Measurements from ENCODE around the gene ILK.
A peak's percentile ranks its signal among the peaks of the same experiment; 100 is the strongest.

ILK gene

GRCh38 chr11:6602096-6602940 is 1.3 kb upstream of the ILK start:
- peak overlapping the region; percentile 99 for H3K27ac ChIP-seq (ENCODE audit: low read depth, low read length)
- H3K27me3 ChIP-seq (ENCODE audit: control insufficient read depth, insufficient read depth, low read length) = no peaks in the 10 kb centered on the region
- H3K4me3 ChIP-seq (ENCODE audit: low read length) = peak overlapping the region; percentile 73
- peaks cover 31% of the 10 kb centered on the region for H3K36me3 ChIP-seq (ENCODE audit: control insufficient read depth, insufficient read depth, low read length)
- peaks cover 27% of the 10 kb centered on the region for H3K4me1 ChIP-seq (ENCODE audit: control insufficient read depth, insufficient read depth, low read length)
- peak overlapping the region; percentile 58 for H3K9ac ChIP-seq (ENCODE audit: low read length)

- H3K9ac ChIP-seq (ENCODE audit: low read length) = peak overlapping the region; percentile 97
- peaks cover 41% of the 10 kb centered on the region for H3K4me1 ChIP-seq (ENCODE audit: control insufficient read depth, insufficient read depth, low read length)
- H3K36me3 ChIP-seq (ENCODE audit: control insufficient read depth, insufficient read depth, low read length) = peaks cover 36% of the 10 kb centered on the region
- H3K27me3 ChIP-seq (ENCODE audit: control insufficient read depth, insufficient read depth, low read length) = no peaks in the 10 kb centered on the region
- peak overlapping the region; percentile 99 for H3K27ac ChIP-seq (ENCODE audit: low read depth, low read length)
- H3K4me3 ChIP-seq (ENCODE audit: low read length) = peak overlapping the region; percentile 88
These were observed 580 bp downstream of the ILK start for GRCh38 chr11:6604081-6604626.

- Histone ChIP-seq H3K4me1 (ENCODE audit: control insufficient read depth, insufficient read depth, low read length) (peaks cover 48% of the 10 kb centered on the region), H3K27me3 (ENCODE audit: control insufficient read depth, insufficient read depth, low read length) (no peaks in the 10 kb centered on the region)
These were observed 1.2 kb downstream of the ILK start for GRCh38 chr11:6604790-6605189.

GRCh38 chr11:6606471-6607189 is 3.1 kb downstream of the ILK start:
- peak overlapping the region; percentile 53 for H3K4me3 ChIP-seq (ENCODE audit: low read length)
- peak overlapping the region; percentile 19 for H3K9ac ChIP-seq (ENCODE audit: low read length)
- peaks cover 30% of the 10 kb centered on the region for H3K36me3 ChIP-seq (ENCODE audit: control insufficient read depth, insufficient read depth, low read length)
- H3K27ac ChIP-seq (ENCODE audit: low read depth, low read length) = peak overlapping the region; percentile 99
- no peaks in the 10 kb centered on the region for H3K27me3 ChIP-seq (ENCODE audit: control insufficient read depth, insufficient read depth, low read length)
- H3K4me1 ChIP-seq (ENCODE audit: control insufficient read depth, insufficient read depth, low read length) = peaks cover 55% of the 10 kb centered on the region

More at GRCh38 chr11:6604790-6605189, 1.2 kb downstream of the ILK start:
- peak overlapping the region; percentile 99 for H3K27ac ChIP-seq (ENCODE audit: low read depth, low read length)
- H3K36me3 ChIP-seq (ENCODE audit: control insufficient read depth, insufficient read depth, low read length) = peaks cover 37% of the 10 kb centered on the region
- H3K9ac ChIP-seq (ENCODE audit: low read length) = peak overlapping the region; percentile 97
- H3K4me3 ChIP-seq (ENCODE audit: low read length) = peak overlapping the region; percentile 88

- Histone ChIP-seq H3K27ac (ENCODE audit: low read depth, low read length) (peak overlapping the region; percentile 99), H3K4me1 (ENCODE audit: control insufficient read depth, insufficient read depth, low read length) (peaks cover 49% of the 10 kb centered on the region), H3K9ac (ENCODE audit: low read length) (no peak overlapping the region), H3K4me3 (ENCODE audit: low read length) (peak overlapping the region; percentile 53), H3K36me3 (ENCODE audit: control insufficient read depth, insufficient read depth, low read length) (peaks cover 29% of the 10 kb centered on the region), H3K27me3 (ENCODE audit: control insufficient read depth, insufficient read depth, low read length) (no peaks in the 10 kb centered on the region)
These were observed 3.7 kb downstream of the ILK start for GRCh38 chr11:6607190-6607795.

GRCh38 chr11:6608011-6608410 is 4.4 kb downstream of the ILK start:
- Histone ChIP-seq H3K4me1 (ENCODE audit: control insufficient read depth, insufficient read depth, low read length) (peaks cover 48% of the 10 kb centered on the region), H3K27ac (ENCODE audit: low read depth, low read length) (peak overlapping the region; percentile 99), H3K4me3 (ENCODE audit: low read length) (no peak overlapping the region), H3K27me3 (ENCODE audit: control insufficient read depth, insufficient read depth, low read length) (no peaks in the 10 kb centered on the region), H3K9ac (ENCODE audit: low read length) (no peak overlapping the region), H3K36me3 (ENCODE audit: control insufficient read depth, insufficient read depth, low read length) (peaks cover 29% of the 10 kb centered on the region)

- peaks cover 29% of the 10 kb centered on the region for H3K36me3 ChIP-seq (ENCODE audit: control insufficient read depth, insufficient read depth, low read length)
- no peak overlapping the region for H3K4me3 ChIP-seq (ENCODE audit: low read length)
- no peak overlapping the region for H3K9ac ChIP-seq (ENCODE audit: low read length)
- H3K27ac ChIP-seq (ENCODE audit: low read depth, low read length) = peak overlapping the region; percentile 99
- peaks cover 49% of the 10 kb centered on the region for H3K4me1 ChIP-seq (ENCODE audit: control insufficient read depth, insufficient read depth, low read length)
- H3K27me3 ChIP-seq (ENCODE audit: control insufficient read depth, insufficient read depth, low read length) = no peaks in the 10 kb centered on the region
These were observed 5.3 kb downstream of the ILK start for GRCh38 chr11:6608726-6609501.

- no peak overlapping the region for H3K9ac ChIP-seq (ENCODE audit: low read length)
- peaks cover 49% of the 10 kb centered on the region for H3K4me1 ChIP-seq (ENCODE audit: control insufficient read depth, insufficient read depth, low read length)
- no peaks in the 10 kb centered on the region for H3K27me3 ChIP-seq (ENCODE audit: control insufficient read depth, insufficient read depth, low read length)
- peaks cover 29% of the 10 kb centered on the region for H3K36me3 ChIP-seq (ENCODE audit: control insufficient read depth, insufficient read depth, low read length)
- H3K27ac ChIP-seq (ENCODE audit: low read depth, low read length) = peak overlapping the region; percentile 99
- no peak overlapping the region for H3K4me3 ChIP-seq (ENCODE audit: low read length)
These were observed 6.0 kb downstream of the ILK start for GRCh38 chr11:6609502-6610015.

GRCh38 chr11:6610591-6610990 is 7.0 kb downstream of the ILK start:
- Histone ChIP-seq H3K4me3 (ENCODE audit: low read length) (no peak overlapping the region), H3K9ac (ENCODE audit: low read length) (no peak overlapping the region), H3K27me3 (ENCODE audit: control insufficient read depth, insufficient read depth, low read length) (no peaks in the 10 kb centered on the region), H3K27ac (ENCODE audit: low read depth, low read length) (peak overlapping the region; percentile 99), H3K36me3 (ENCODE audit: control insufficient read depth, insufficient read depth, low read length) (peaks cover 37% of the 10 kb centered on the region), H3K4me1 (ENCODE audit: control insufficient read depth, insufficient read depth, low read length) (peaks cover 49% of the 10 kb centered on the region)

- H3K36me3 ChIP-seq (ENCODE audit: control insufficient read depth, insufficient read depth, low read length) = peaks cover 42% of the 10 kb centered on the region
- peak overlapping the region; percentile 69 for H3K9ac ChIP-seq (ENCODE audit: low read length)
- H3K4me1 ChIP-seq (ENCODE audit: control insufficient read depth, insufficient read depth, low read length) = peaks cover 47% of the 10 kb centered on the region
- no peaks in the 10 kb centered on the region for H3K27me3 ChIP-seq (ENCODE audit: control insufficient read depth, insufficient read depth, low read length)
- peak overlapping the region; percentile 73 for H3K4me3 ChIP-seq (ENCODE audit: low read length)
- H3K27ac ChIP-seq (ENCODE audit: low read depth, low read length) = peak overlapping the region; percentile 99
These were observed 7.8 kb downstream of the ILK start for GRCh38 chr11:6611092-6611962.

- Histone ChIP-seq H3K27me3 (ENCODE audit: control insufficient read depth, insufficient read depth, low read length) (no peaks in the 10 kb centered on the region), H3K9ac (ENCODE audit: low read length) (peak overlapping the region; percentile 69), H3K36me3 (ENCODE audit: control insufficient read depth, insufficient read depth, low read length) (peaks cover 42% of the 10 kb centered on the region), H3K4me1 (ENCODE audit: control insufficient read depth, insufficient read depth, low read length) (peaks cover 42% of the 10 kb centered on the region), H3K4me3 (ENCODE audit: low read length) (peak overlapping the region; percentile 73), H3K27ac (ENCODE audit: low read depth, low read length) (peak overlapping the region; percentile 99)
These were observed 8.3 kb downstream of the ILK start for GRCh38 chr11:6611963-6612212.
